Progenitor cell of endocrine pancreas (in vitro differentiated cells): Measurements from ENCODE around the gene SLC38A11. TPM values are rescaled to one million over a fixed set of nuclear protein-coding genes. Genes with fewer than 3 reads are reported as not detected.
"Not testable (repeated sequence)": the region's sequence is repeated elsewhere in the genome, so short reads cannot be mapped to it uniquely, and the experiment has no call there.

Experiments used
- DNase-seq: peaks from one replicate; pipeline ENCODE4 v3.0.0; 2021; ENCODE audit warnings: low spot score; ENCODE audit not compliant: unreplicated experiment
- H3K27ac Mint-ChIP-seq: 2 replicates; pipeline ENCODE4 v1.8.0; 2021; ENCODE audit warnings: mild to moderate bottlenecking, moderate library complexity, mixed read lengths
- H3K27me3 Mint-ChIP-seq: 2 replicates; pipeline ENCODE4 v1.8.0; 2021; ENCODE audit warnings: mixed read lengths
- H3K36me3 Mint-ChIP-seq: 2 replicates; pipeline ENCODE4 v1.8.0; 2022; ENCODE audit warnings: mixed read lengths; ENCODE audit not compliant: insufficient read depth
- H3K4me1 Mint-ChIP-seq: 2 replicates; pipeline ENCODE4 v1.8.0; 2021; ENCODE audit warnings: low read depth, mixed read lengths
- H3K4me3 Mint-ChIP-seq: 2 replicates; pipeline ENCODE4 v1.8.0; 2021; ENCODE audit warnings: low read depth, mild to moderate bottlenecking, moderate library complexity, mixed read lengths
- H3K9me3 Mint-ChIP-seq: 2 replicates; pipeline ENCODE4 v1.8.0; 2021; ENCODE audit warnings: low read depth, mixed read lengths
- CTCF ChIP-seq: fragments of 200-600 bp; sonication (generic); IDR thresholded peaks from one replicate; pipeline ENCODE4 v1.5.0; 2021; ENCODE audit warnings: antibody characterized with exemption, mild to moderate bottlenecking; ENCODE audit not compliant: unreplicated experiment
- total RNA-seq: library from RNA; stranded (reverse); gene quantifications from 2 replicates; pipeline ENCODE4 v1.2.1, GENCODE V29; 2021

SLC38A11 gene
- total RNA-seq, 1 donor from 2014 or later, result 20.1 TPM

GRCh38 chr2:164860694-164861042, 94.7 kb downstream of the SLC38A11 start:
- Mint-ChIP-seq H3K27ac (no peak overlapping the region), H3K4me3 (no peak overlapping the region), H3K9me3 (peaks cover 3% of the 10 kb centered on the region), H3K36me3 (no peaks in the 10 kb centered on the region), H3K4me1 (peaks cover 23% of the 10 kb centered on the region), H3K27me3 (no peaks in the 10 kb centered on the region)
- DNase-seq, result no peak
- no peak for TF ChIP-seq CTCF

GRCh38 chr2:164859906-164860693, 95.2 kb downstream of the SLC38A11 start:
- H3K4me1 Mint-ChIP-seq, result peaks cover 25% of the 10 kb centered on the region
- not testable (repeated sequence) for H3K9me3 Mint-ChIP-seq, DNase-seq, H3K27me3 Mint-ChIP-seq, H3K36me3 Mint-ChIP-seq, H3K4me3 Mint-ChIP-seq
- peak overlapping the region; percentile 87 for H3K27ac Mint-ChIP-seq

- peaks cover 25% of the 10 kb centered on the region for H3K4me1 Mint-ChIP-seq
- H3K27ac Mint-ChIP-seq, result peak overlapping the region; percentile 87
- H3K9me3 Mint-ChIP-seq, result peaks cover 3% of the 10 kb centered on the region
- DNase-seq, result no peak
- H3K4me3 Mint-ChIP-seq, result no peak overlapping the region
- H3K36me3 Mint-ChIP-seq, result no peaks in the 10 kb centered on the region
- TF ChIP-seq CTCF, result no peak
- no peaks in the 10 kb centered on the region for H3K27me3 Mint-ChIP-seq
These were observed 96.0 kb downstream of the SLC38A11 start for GRCh38 chr2:164859251-164859818.

- Mint-ChIP-seq H3K4me1 (peaks cover 10% of the 10 kb centered on the region), H3K27ac (no peak overlapping the region), H3K36me3 (no peaks in the 10 kb centered on the region), H3K27me3 (no peaks in the 10 kb centered on the region), H3K4me3 (no peak overlapping the region), H3K9me3 (no peaks in the 10 kb centered on the region)
- TF ChIP-seq CTCF, result no peak
- no peak for DNase-seq
These were observed 103.2 kb downstream of the SLC38A11 start for GRCh38 chr2:164852086-164852485.

- no peaks in the 10 kb centered on the region for H3K27me3 Mint-ChIP-seq
- DNase-seq, result no peak
- H3K4me3 Mint-ChIP-seq, result no peak overlapping the region
- no peaks in the 10 kb centered on the region for H3K9me3 Mint-ChIP-seq
- no peak for TF ChIP-seq CTCF
- H3K27ac Mint-ChIP-seq, result no peak overlapping the region
- H3K36me3 Mint-ChIP-seq, result no peaks in the 10 kb centered on the region
- H3K4me1 Mint-ChIP-seq, result peaks cover 7% of the 10 kb centered on the region
These were observed 105.1 kb downstream of the SLC38A11 start for GRCh38 chr2:164850235-164850634.

- no peak for DNase-seq
- no peak overlapping the region for H3K27ac Mint-ChIP-seq
- no peak overlapping the region for H3K4me3 Mint-ChIP-seq
- H3K36me3 Mint-ChIP-seq, result no peaks in the 10 kb centered on the region
- peaks cover 7% of the 10 kb centered on the region for H3K4me1 Mint-ChIP-seq
- no peaks in the 10 kb centered on the region for H3K9me3 Mint-ChIP-seq
- no peak for TF ChIP-seq CTCF
- H3K27me3 Mint-ChIP-seq, result no peaks in the 10 kb centered on the region
These were observed 105.8 kb downstream of the SLC38A11 start for GRCh38 chr2:164849506-164849905.
